BLaER1 treated with 17β-estradiol and CSF1 and Interleukin-3, amounts not matched to agents 10 nM and 100 nM (cell line): Measurements from ENCODE around the gene SEC11C.

Experiments
- H3K27ac ChIP-seq, 11 experiments: shearing (Covaris generic); formaldehyde crosslinking; 2 replicates each; pipeline ENCODE4 v1.8.1; 2022
- H3K27me3 ChIP-seq, 11 experiments: shearing (Covaris generic); formaldehyde crosslinking; 2 replicates each; pipeline ENCODE4 v1.8.1; 2022
- H3K36me3 ChIP-seq, 11 experiments: shearing (Covaris generic); formaldehyde crosslinking; 2 replicates each; pipeline ENCODE4 v1.8.1; 2022
- H3K4me1 ChIP-seq, 10 experiments: shearing (Covaris generic); formaldehyde crosslinking; 2 replicates each; pipeline ENCODE4 v1.8.1; 2022
- H3K4me2 ChIP-seq, 11 experiments: shearing (Covaris generic); formaldehyde crosslinking; 2 replicates each; pipeline ENCODE4 v1.8.1; 2022
- H3K4me3 ChIP-seq, 10 experiments: shearing (Covaris generic); formaldehyde crosslinking; 2 replicates each; pipeline ENCODE4 v1.8.1; 2022
- H3K9ac ChIP-seq, 11 experiments: shearing (Covaris generic); formaldehyde crosslinking; 2 replicates each; pipeline ENCODE4 v1.8.1; 2022
- H3K9me3 ChIP-seq, 11 experiments: shearing (Covaris generic); formaldehyde crosslinking; replicated peaks in 1 of 11; 2 replicates each; pipeline ENCODE4 v1.8.1; 2022
- H4K20me1 ChIP-seq, 11 experiments: shearing (Covaris generic); formaldehyde crosslinking; 2 replicates each; pipeline ENCODE4 v1.8.1; 2022
- Cebpa-rat ChIP-seq, 11 experiments: shearing (Covaris generic); IDR thresholded peaks; 2 replicates each; pipeline ENCODE4 v1.8.1; 2022

SEC11C gene

DNA sequence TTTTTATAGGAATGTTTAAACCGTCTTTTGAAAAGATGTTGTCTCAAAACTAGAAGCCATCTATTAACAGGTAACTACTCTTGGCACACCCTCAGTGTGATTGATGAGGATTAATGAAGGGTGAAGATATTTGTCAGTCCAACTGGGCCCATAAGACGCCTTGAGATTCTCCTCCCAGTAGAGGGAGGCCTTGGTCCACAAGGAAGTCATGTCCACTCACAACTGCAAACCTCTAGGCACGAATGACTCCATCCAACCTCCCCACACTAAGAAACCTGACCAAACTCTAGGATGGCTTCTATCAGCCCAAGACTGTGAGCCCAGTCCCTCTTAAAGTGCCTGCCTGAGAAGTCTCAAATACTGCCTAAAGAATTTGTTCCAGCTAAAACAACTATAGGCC lies 61.1 kb downstream of the SEC11C start:
- Histone ChIP-seq H3K27me3 (no peaks in the 10 kb centered on the region), H3K9me3 (no peaks in the 10 kb centered on the region), H3K27ac (no peak overlapping the region), H4K20me1 (no peaks in the 10 kb centered on the region), H3K36me3 (no peaks in the 10 kb centered on the region), H3K4me2 (no peak overlapping the region), H3K4me1 (no peaks in the 10 kb centered on the region; a peak in 1 of 20 replicates), H3K9ac (no peak overlapping the region), H3K4me3 (no peak overlapping the region)
- no peak for TF ChIP-seq Cebpa-rat (IDR thresholded peaks at IDR 0.05)

DNA sequence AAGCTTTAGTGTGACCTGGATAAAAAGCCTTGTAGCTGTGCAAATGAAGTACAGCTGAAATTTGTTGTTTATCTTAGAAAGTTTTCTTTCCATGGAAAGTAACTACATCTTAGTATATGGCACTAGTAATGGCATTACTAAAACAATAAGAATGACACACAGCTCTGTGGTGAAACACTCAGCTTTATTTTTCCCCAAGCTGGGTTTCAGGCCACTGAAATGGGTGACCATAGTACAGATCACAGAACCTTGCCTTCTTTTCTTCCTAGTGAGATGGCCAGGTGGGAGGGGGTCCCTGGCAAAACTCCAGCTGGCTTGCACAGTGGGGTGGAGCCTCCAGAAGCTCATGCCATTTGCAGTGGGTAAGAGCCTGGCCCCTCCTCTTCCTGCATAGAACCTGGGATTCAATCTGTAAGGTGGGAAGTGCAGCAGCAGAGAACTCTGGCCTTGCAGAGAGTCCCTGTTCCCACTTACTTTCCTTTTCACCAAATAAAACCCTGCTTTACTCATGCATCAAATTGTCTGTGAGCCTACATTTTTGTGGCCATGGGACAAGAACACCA lies 62.7 kb downstream of the SEC11C start:
- no peaks in the 10 kb centered on the region for H3K36me3 ChIP-seq
- H3K27me3 ChIP-seq, result no peaks in the 10 kb centered on the region
- H3K4me3 ChIP-seq, result no peak overlapping the region
- no peak overlapping the region for H3K9ac ChIP-seq
- H3K4me1 ChIP-seq, result no peaks in the 10 kb centered on the region; a peak in 1 of 20 replicates
- TF ChIP-seq Cebpa-rat (IDR thresholded peaks at IDR 0.05), result no peak
- no peak overlapping the region for H3K27ac ChIP-seq
- H3K9me3 ChIP-seq, result no peaks in the 10 kb centered on the region
- H3K4me2 ChIP-seq, result no peak overlapping the region
- no peaks in the 10 kb centered on the region for H4K20me1 ChIP-seq

DNA sequence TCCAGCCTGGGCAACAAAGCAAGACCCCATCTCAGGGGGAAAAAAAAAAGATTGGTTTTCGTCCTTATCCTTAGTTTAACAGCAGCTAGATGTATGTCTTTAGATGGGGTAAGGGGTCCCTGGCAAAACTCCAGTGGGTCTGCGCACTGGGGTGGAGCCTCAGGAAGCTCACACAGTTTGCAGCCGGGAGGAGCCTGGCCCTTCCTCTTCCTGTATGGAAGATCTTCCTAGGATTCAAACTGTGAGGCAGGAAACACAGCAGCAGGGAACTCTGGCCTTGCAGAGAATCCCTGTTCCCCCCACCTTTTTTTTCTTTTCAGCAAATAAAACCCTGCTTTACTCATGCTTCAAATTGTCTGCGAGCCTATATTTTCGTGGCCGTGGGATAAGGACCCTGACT lies 67.8 kb downstream of the SEC11C start:
- Histone ChIP-seq H3K9ac (no peak overlapping the region), H3K4me1 (no peaks in the 10 kb centered on the region), H4K20me1 (no peaks in the 10 kb centered on the region), H3K9me3 (no peaks in the 10 kb centered on the region), H3K27ac (no peak overlapping the region), H3K36me3 (no peaks in the 10 kb centered on the region), H3K27me3 (no peaks in the 10 kb centered on the region), H3K4me2 (no peak overlapping the region), H3K4me3 (no peak overlapping the region)
- TF ChIP-seq Cebpa-rat (IDR thresholded peaks at IDR 0.05), result no peak
